GM12878 (cell line): Measurements from ENCODE around the gene VWA8. TPM values are rescaled to one million over a fixed set of nuclear protein-coding genes. Genes with fewer than 3 reads are reported as not detected.

ENCODE experiments used
- ATAC-seq: fragments of 200-7000 bp; cut with Tn5 transposase; 3 replicates; pipeline ENCODE4 v1.9.1; 2020; ENCODE audit warnings: mild to moderate bottlenecking, moderate library complexity
- BruUV-seq: library from RNA; stranded (reverse); fragments of 400-500 nt; replicated peaks from 2 replicates; lab custom pipeline; 2021; lab: Mats Ljungman, UMichigan
- CTCF ChIA-PET: fragments of 300-600 bp; sonication (Branson Sonifier 250); formaldehyde crosslinking; extraction: SDS; loops from one replicate; lab custom pipeline; 2021; ENCODE audit warnings: inconsistent platforms; lab: Yijun Ruan, JAX
- POLR2A ChIA-PET: fragments of 350-600 bp; formaldehyde crosslinking; extraction: SDS; loops from one replicate; lab custom pipeline; 2021; ENCODE audit warnings: inconsistent platforms; lab: Charles Lee
- RAD21 ChIA-PET: fragments of 300-600 bp; sonication (Branson Sonifier 250); formaldehyde crosslinking; loops from one replicate; lab custom pipeline; 2023; ENCODE audit warnings: antibody characterized with exemption; ENCODE audit not compliant: unreplicated experiment; lab: Charles Lee
- SMC1A ChIA-PET: fragments of 300-600 bp; sonication (Branson Sonifier 250); formaldehyde crosslinking; loops from one replicate; lab custom pipeline; 2023; ENCODE audit not compliant: unreplicated experiment, uncharacterized antibody; lab: Charles Lee
- DNase-seq: peaks from one replicate; pipeline ENCODE4 v3.0.0-alpha.2; 2011; ENCODE audit warnings: low read depth, low spot score
- FAIRE-seq: peaks from 3 replicates; lab custom pipeline; 2011; peaks lifted over from hg19 to GRCh38; lab: Jason Lieb, UNC
- H2AFZ ChIP-seq: 2 replicates; pipeline ENCODE4 v1.6.0; 2011; ENCODE audit warnings: low read depth, low read length, control low read depth; ENCODE audit not compliant: control insufficient read depth
- H3K27ac ChIP-seq: 2 replicates; pipeline ENCODE4 v1.5.1; 2011; ENCODE audit warnings: control low read depth; ENCODE audit not compliant: control insufficient read depth, insufficient read depth
- H3K27me3 ChIP-seq, 2 experiments: replicated peaks in 1 of 2; 2 replicates each; pipeline versions ENCODE4 v1.6.0 to v1.6.1; 2011; ENCODE audit warnings: low read length in 1 of 2; ENCODE audit not compliant: control insufficient read depth in 2 of 2, insufficient read depth in 2 of 2
- H3K36me3 ChIP-seq, 2 experiments: 2 replicates each; pipeline ENCODE4 v1.5.1; 2011; ENCODE audit warnings: low read length in 1 of 2; ENCODE audit not compliant: control insufficient read depth in 2 of 2, insufficient read depth in 2 of 2
- H3K4me1 ChIP-seq: 2 replicates; pipeline ENCODE4 v1.6.1; 2011; ENCODE audit warnings: mild to moderate bottlenecking, low read length, moderate library complexity, mixed read lengths; ENCODE audit not compliant: control insufficient read depth, insufficient read depth
- H3K4me2 ChIP-seq: 2 replicates; pipeline ENCODE4 v1.6.0; 2011; ENCODE audit warnings: control low read depth; ENCODE audit not compliant: control insufficient read depth, insufficient read depth
- H3K4me3 ChIP-seq: fragments of 200-600 bp; sonication (generic); 2 replicates; pipeline ENCODE4 v1.5.1; 2016
- H3K79me2 ChIP-seq: 2 replicates; pipeline ENCODE4 v1.6.0; 2011; ENCODE audit warnings: low read length; ENCODE audit not compliant: control insufficient read depth, insufficient read depth
- H3K9ac ChIP-seq: 2 replicates; pipeline ENCODE4 v1.8.0; 2011; ENCODE audit warnings: low read length, control low read depth, mixed read lengths; ENCODE audit not compliant: control insufficient read depth, insufficient read depth
- H3K9me3 ChIP-seq: replicated peaks from 3 replicates; pipeline ENCODE4 v1.5.1; 2011; ENCODE audit warnings: mild to moderate bottlenecking, low read length; ENCODE audit not compliant: control insufficient read depth, insufficient read depth
- H4K20me1 ChIP-seq: 2 replicates; pipeline ENCODE4 v1.6.0; 2011; ENCODE audit not compliant: control insufficient read depth, insufficient read depth
- FOXK2 ChIP-seq: fragments of 450-650 bp; IDR thresholded peaks from 2 replicates; pipeline ENCODE4 v1.6.1; 2017; ENCODE audit warnings: mild to moderate bottlenecking, moderate library complexity
- HDAC6 ChIP-seq: fragments of 200-600 bp; sonication (generic); IDR thresholded peaks from one replicate; pipeline ENCODE4 v1.8.0; 2017; ENCODE audit warnings: antibody characterized with exemption; ENCODE audit not compliant: unreplicated experiment
- JUND ChIP-seq: IDR thresholded peaks from 2 replicates; pipeline ENCODE4 v1.6.1; 2012; ENCODE audit warnings: low read depth, mild to moderate bottlenecking, low read length, improper control_type of control experiment, moderate library complexity
- MEF2B ChIP-seq: fragments of 450-650 bp; IDR thresholded peaks from 2 replicates; pipeline ENCODE4 v1.6.1; 2018; ENCODE audit warnings: mild to moderate bottlenecking, moderate library complexity; ENCODE audit not compliant: partially characterized antibody, poor library complexity, severe bottlenecking
- MTA2 ChIP-seq: fragments of 450-650 bp; IDR thresholded peaks from 2 replicates; pipeline ENCODE4 v1.6.1; 2016; ENCODE audit warnings: low read depth, mild to moderate bottlenecking, moderate library complexity
- NR2F1 ChIP-seq: fragments of 450-650 bp; conservative IDR thresholded peaks from 2 replicates; pipeline ENCODE4 v1.6.1; 2017; ENCODE audit warnings: mild to moderate bottlenecking
- PAX8 ChIP-seq: fragments of 450-650 bp; IDR thresholded peaks from 2 replicates; pipeline ENCODE4 v1.6.1; 2017; ENCODE audit warnings: mild to moderate bottlenecking, moderate library complexity
- RFX5 ChIP-seq: IDR thresholded peaks from 2 replicates; pipeline ENCODE4 v1.6.1; 2011; ENCODE audit warnings: low read depth, low read length, improper control_type of control experiment
- SIN3A ChIP-seq: IDR thresholded peaks from 2 replicates; pipeline ENCODE4 v1.6.1; 2012; ENCODE audit warnings: low read depth, low read length, improper control_type of control experiment
- SP1 ChIP-seq: IDR thresholded peaks from one replicate; pipeline ENCODE4 v1.6.1; 2011; ENCODE audit warnings: low read depth, low read length
- TCF7 ChIP-seq: IDR thresholded peaks from 2 replicates; pipeline ENCODE4 v1.6.1; 2014; ENCODE audit warnings: antibody characterized with exemption, borderline replicate concordance
- ZNF207 ChIP-seq: fragments of 450-650 bp; IDR thresholded peaks from 2 replicates; pipeline ENCODE4 v1.6.1; 2014; ENCODE audit warnings: antibody characterized with exemption, mild to moderate bottlenecking, borderline replicate concordance
- WGBS: methylation state at CpG from one replicate; pipeline ENCODE4 v1.1.6; 2016; ENCODE audit warnings: low lambda C conversion rate; ENCODE audit not compliant: insufficient replicate concordance, insufficient coverage; ENCODE audit errors: missing lambda C conversion rate; 5-methylcytosine and 5-hydroxymethylcytosine counted together
- in situ Hi-C: fragments of 300-500 bp; cut with MboI; formaldehyde crosslinking; loops from 9 replicates; pipeline ENCODE4 v1.14.3; 2018; ENCODE audit warnings: mixed read lengths
- intact Hi-C: fragments of 100-400 bp; cut with micrococcal nuclease; formaldehyde crosslinking; loops from one replicate; pipeline ENCODE4 v1.14.2; 2022; ENCODE audit not compliant: unreplicated experiment
- polyA plus RNA-seq, 11 experiments: library from polyadenylated mRNA; depleted of rRNA in 4 of 11; unstranded in 6 of 11; stranded (reverse) in 5 of 11; fragments of >200 nt; fragmentation: Nextera tagmentation in 4 of 11; fragmentation: Illumina TruSeq in 1 of 11; extraction: Ambion mirVana in 4 of 11; extraction: Trizol in 1 of 11; gene quantifications; 1 replicate in 1 of 11; 2 replicates in 10 of 11; pipeline versions ENCODE4 v1.2.1 to v1.2.3, GENCODE V29; 2011 to 2016; ENCODE audit warnings: inconsistent platforms in 2 of 11, missing spikeins in 2 of 11, low read depth in 1 of 11
- total RNA-seq, 4 experiments: library from RNA; depleted of rRNA in 3 of 4; stranded (reverse); fragments of >200 nt in 3 of 4; fragmentation: Illumina TruSeq in 1 of 4; extraction: Trizol in 1 of 4; gene quantifications; 2 replicates each; pipeline versions ENCODE4 v1.2.1 to v1.2.3, GENCODE V29; 2013 to 2021
- TF ChIP-seq, protein P1 (sequence below): fragments of 150-350 bp; IDR thresholded peaks from 2 replicates; pipeline ENCODE4 v1.6.1; 2014; ENCODE audit warnings: mild to moderate bottlenecking, low read depth, low read length
- TF ChIP-seq, protein P2 (sequence below): fragments of 450-650 bp; formaldehyde crosslinking; IDR thresholded peaks from 2 replicates; pipeline ENCODE4 v1.4.0; 2020; ENCODE audit warnings: mild to moderate bottlenecking, moderate library complexity
- TF ChIP-seq, protein P3 (sequence below): fragments of 450-650 bp; formaldehyde crosslinking; IDR thresholded peaks from 2 replicates; pipeline ENCODE4 v1.5.0; 2022; ENCODE audit warnings: mild to moderate bottlenecking, missing genetic modification characterization

VWA8 gene
- total and polyA plus RNA-seq, 10 of the 15 experiments (the other 5 are each of a cell fraction or from before 2014, with no cell fraction given), result 3.0 to 21.8 (median 13.5) TPM

DNA sequence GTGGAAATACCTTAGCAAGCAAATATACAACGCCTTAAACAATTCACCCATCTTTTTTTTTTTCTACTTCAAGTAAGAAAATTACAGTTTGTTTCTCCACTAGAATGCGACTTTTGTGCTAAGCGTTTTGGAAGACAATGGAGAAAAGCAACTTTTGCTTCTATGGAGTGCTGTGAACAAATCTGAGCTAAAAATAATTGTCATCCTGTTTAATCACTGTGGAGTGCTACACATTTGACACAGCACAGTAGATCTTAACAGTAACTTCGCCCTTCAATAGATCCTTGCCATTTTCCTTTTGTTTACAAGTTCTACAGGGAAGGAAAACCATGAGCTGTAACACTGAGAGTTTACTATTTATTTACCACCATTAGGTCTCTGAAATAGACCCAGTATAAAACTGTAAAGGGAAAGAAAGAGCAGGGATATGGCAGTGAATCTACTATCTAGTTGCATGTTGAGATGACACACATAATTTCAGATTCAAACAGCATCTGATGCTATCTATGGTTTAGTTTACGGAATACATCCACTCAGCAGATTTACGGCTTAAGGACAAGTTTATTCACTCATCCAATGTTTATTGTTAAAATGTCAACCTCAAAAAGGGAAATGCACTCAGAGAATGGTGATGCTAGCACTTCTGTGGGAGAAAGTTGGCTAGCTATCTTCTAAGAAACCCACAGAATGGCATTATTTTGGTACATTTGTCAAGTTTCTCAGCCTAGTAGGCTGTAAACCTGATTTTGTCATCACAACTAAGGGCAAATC, 175.3 kb downstream of the VWA8 start:
- Histone ChIP-seq H3K9ac (no peak overlapping the region), H3K4me1 (no peaks in the 10 kb centered on the region), H3K4me3 (no peak overlapping the region), H2AFZ (no peak overlapping the region), H3K27ac (no peak overlapping the region), H3K79me2 (no peaks in the 10 kb centered on the region), H3K4me2 (no peak overlapping the region), H3K27me3 (no peaks in the 10 kb centered on the region), H3K36me3 (no peaks in the 10 kb centered on the region), H4K20me1 (no peaks in the 10 kb centered on the region), H3K9me3 (no peaks in the 10 kb centered on the region)
- intact Hi-C loops (no loop called here), in situ Hi-C loops (no loop called here)
- CTCF ChIA-PET, result interaction anchor here (1.0 kb wide), 1 partner anchor 116 kb away, joined by 3 read pairs; no protein-coding TSS in a partner anchor
- BruUV-seq, result no TSS peak
- DNase-seq, result no peak
- FAIRE-seq, result no peak
- RAD21 ChIA-PET, result interaction anchor here (1.0 to 1.4 kb wide), 2 partner anchors 31 to 118 kb away, joined by 3 to 4 read pairs; no protein-coding TSS in a partner anchor
- WGBS, result 97% methylated on average over 6 of the region's 6 CpGs
- SMC1A ChIA-PET, result interaction anchor here (0.8 to 1.3 kb wide), 4 partner anchors 16 to 119 kb away, joined by 3 to 5 read pairs (median 4); no protein-coding TSS in a partner anchor
- POLR2A ChIA-PET, result interaction anchor here (0.6 to 0.7 kb wide), 3 partner anchors 44 to 249 kb away, joined by 3 to 4 read pairs (median 3); no protein-coding TSS in a partner anchor
- no peak for ATAC-seq
- TF ChIP-seq MEF2B (no peak), MTA2 (no peak), SP1 (no peak), FOXK2 (no peak), ZNF207 (no peak), RFX5 (no peak), NR2F1 (no peak), HDAC6 (no peak), SIN3A (no peak), PAX8 (no peak), TCF7 (no peak), JUND (no peak)
- TF ChIP-seq, protein P1, sequence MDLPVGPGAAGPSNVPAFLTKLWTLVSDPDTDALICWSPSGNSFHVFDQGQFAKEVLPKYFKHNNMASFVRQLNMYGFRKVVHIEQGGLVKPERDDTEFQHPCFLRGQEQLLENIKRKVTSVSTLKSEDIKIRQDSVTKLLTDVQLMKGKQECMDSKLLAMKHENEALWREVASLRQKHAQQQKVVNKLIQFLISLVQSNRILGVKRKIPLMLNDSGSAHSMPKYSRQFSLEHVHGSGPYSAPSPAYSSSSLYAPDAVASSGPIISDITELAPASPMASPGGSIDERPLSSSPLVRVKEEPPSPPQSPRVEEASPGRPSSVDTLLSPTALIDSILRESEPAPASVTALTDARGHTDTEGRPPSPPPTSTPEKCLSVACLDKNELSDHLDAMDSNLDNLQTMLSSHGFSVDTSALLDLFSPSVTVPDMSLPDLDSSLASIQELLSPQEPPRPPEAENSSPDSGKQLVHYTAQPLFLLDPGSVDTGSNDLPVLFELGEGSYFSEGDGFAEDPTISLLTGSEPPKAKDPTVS, result no peak
- TF ChIP-seq, protein P2, sequence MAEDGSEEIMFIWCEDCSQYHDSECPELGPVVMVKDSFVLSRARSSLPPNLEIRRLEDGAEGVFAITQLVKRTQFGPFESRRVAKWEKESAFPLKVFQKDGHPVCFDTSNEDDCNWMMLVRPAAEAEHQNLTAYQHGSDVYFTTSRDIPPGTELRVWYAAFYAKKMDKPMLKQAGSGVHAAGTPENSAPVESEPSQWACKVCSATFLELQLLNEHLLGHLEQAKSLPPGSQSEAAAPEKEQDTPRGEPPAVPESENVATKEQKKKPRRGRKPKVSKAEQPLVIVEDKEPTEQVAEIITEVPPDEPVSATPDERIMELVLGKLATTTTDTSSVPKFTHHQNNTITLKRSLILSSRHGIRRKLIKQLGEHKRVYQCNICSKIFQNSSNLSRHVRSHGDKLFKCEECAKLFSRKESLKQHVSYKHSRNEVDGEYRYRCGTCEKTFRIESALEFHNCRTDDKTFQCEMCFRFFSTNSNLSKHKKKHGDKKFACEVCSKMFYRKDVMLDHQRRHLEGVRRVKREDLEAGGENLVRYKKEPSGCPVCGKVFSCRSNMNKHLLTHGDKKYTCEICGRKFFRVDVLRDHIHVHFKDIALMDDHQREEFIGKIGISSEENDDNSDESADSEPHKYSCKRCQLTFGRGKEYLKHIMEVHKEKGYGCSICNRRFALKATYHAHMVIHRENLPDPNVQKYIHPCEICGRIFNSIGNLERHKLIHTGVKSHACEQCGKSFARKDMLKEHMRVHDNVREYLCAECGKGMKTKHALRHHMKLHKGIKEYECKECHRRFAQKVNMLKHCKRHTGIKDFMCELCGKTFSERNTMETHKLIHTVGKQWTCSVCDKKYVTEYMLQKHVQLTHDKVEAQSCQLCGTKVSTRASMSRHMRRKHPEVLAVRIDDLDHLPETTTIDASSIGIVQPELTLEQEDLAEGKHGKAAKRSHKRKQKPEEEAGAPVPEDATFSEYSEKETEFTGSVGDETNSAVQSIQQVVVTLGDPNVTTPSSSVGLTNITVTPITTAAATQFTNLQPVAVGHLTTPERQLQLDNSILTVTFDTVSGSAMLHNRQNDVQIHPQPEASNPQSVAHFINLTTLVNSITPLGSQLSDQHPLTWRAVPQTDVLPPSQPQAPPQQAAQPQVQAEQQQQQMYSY (CRISPR knock-in tag), result no peak
- TF ChIP-seq, protein P3, sequence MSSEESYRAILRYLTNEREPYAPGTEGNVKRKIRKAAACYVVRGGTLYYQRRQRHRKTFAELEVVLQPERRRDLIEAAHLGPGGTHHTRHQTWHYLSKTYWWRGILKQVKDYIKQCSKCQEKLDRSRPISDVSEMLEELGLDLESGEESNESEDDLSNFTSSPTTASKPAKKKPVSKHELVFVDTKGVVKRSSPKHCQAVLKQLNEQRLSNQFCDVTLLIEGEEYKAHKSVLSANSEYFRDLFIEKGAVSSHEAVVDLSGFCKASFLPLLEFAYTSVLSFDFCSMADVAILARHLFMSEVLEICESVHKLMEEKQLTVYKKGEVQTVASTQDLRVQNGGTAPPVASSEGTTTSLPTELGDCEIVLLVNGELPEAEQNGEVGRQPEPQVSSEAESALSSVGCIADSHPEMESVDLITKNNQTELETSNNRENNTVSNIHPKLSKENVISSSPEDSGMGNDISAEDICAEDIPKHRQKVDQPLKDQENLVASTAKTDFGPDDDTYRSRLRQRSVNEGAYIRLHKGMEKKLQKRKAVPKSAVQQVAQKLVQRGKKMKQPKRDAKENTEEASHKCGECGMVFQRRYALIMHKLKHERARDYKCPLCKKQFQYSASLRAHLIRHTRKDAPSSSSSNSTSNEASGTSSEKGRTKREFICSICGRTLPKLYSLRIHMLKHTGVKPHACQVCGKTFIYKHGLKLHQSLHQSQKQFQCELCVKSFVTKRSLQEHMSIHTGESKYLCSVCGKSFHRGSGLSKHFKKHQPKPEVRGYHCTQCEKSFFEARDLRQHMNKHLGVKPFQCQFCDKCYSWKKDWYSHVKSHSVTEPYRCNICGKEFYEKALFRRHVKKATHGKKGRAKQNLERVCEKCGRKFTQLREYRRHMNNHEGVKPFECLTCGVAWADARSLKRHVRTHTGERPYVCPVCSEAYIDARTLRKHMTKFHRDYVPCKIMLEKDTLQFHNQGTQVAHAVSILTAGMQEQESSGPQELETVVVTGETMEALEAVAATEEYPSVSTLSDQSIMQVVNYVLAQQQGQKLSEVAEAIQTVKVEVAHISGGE, result no peak
